ENCODE measurements around the gene KCTD17.
A peak's percentile ranks its signal among the peaks of the same experiment; 100 is the strongest.

The KCTD17 gene

DNA sequence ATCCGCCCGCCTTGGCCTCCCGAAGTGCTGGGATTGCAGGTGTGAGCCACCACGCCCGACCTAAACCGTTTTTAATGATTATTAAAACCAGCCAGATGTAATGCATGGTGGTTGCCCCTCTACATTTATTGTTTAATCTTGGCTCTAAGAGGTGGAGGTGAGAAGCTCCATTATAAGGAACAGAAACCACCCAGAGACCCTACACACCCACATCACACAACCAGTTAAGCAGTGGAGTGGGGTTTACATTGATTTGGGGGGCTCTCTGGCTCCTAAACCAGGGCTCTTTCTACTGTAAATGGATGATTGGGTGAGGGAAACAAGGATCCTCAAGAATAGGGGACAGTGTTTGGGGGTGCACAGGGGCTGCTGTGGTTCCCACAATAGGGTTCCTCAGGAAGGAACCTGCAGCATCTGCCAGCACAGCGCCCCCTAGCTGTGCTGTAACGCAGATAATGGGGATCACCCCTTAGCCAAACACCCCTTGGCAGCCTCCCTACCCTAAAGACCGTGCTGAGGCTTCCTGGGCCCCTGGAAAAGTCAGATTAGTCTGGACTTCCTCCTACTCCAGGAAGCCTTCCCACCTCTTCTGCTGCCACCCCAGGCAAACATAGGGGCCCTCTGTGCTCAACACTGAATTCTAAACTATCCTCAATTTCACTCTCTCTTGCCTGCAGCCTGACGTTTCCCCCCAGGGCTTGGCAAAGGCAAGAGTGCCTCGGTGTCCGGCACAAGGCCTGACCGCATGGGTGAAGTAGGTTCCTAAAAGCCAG lies 29.6 kb upstream of the KCTD17 start:
- Histone ChIP-seq H3K4me3 (ENCODE audit: low read depth in 1 of 2, low read length in 2 of 2) (no peak overlapping the region), H3K9me3 (ENCODE audit: control insufficient read depth in 1 of 2, low read length in 2 of 2) (no peaks in the 10 kb centered on the region), H3K27ac (ENCODE audit: low read length) (peak overlapping the region; percentile 8), H3K4me1 (ENCODE audit: control insufficient read depth in 1 of 2, insufficient read depth in 2 of 2, low read length in 2 of 2) (peaks cover 13 to 36% of the 10 kb centered on the region in 2 donors), H3K36me3 (ENCODE audit: control insufficient read depth in 1 of 2, insufficient read depth in 2 of 2, low read length in 2 of 2) (peaks cover 11 to 28% of the 10 kb centered on the region in 2 donors), H3K27me3 (ENCODE audit: low read depth, low read length) (no peaks in the 10 kb centered on the region)

DNA sequence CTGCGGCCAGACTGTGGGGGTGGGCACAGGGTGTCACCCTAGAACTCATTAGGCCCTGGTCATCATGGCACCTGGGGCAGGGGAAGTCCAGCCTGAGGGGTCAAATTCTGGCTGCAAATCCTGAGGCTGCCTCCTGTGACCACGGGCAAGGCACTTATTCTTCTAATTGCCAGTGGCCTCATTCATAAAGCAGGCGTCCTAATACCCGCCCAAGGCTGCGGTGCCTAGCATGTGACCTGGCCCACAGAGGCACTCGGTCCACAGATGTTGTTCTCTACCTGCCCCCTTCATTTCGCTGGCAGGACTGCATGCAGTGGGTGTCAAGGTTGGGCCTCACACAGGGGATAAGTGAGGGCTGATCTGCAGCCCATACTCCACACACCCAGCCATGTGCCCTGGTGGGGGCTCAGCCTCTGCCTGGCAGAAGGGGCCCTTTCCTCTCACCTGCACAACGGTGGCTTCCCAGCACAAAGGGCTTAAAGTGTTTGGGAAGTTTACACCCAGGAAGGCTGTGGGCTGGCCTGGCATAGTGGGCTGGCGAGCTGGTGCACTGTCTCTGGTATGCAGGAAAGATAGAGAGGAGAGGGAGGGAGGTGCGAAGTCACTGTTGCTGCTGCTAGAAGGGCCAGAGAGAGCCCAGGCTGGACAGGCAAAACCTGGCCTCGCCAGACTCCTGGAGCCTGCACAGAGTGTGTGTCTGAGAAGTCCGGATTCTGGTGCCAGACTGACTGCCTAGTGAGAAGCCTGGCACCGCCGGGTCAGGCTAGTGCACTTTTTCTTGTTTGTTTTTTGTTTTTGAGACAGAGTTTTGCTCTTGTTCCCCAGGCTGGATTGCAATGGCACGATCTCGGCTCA lies 28.8 kb upstream of the KCTD17 start:
- H3K4me3 ChIP-seq (ENCODE audit: low read depth in 1 of 2, low read length in 2 of 2) = no peak overlapping the region
- no peaks in the 10 kb centered on the region for H3K27me3 ChIP-seq (ENCODE audit: low read depth, low read length)
- peaks cover 16 to 36% of the 10 kb centered on the region in 2 donors for H3K36me3 ChIP-seq (ENCODE audit: control insufficient read depth in 1 of 2, insufficient read depth in 2 of 2, low read length in 2 of 2)
- H3K4me1 ChIP-seq (ENCODE audit: control insufficient read depth in 1 of 2, insufficient read depth in 2 of 2, low read length in 2 of 2) = peaks cover 8 to 28% of the 10 kb centered on the region in 2 donors
- no peaks in the 10 kb centered on the region for H3K9me3 ChIP-seq (ENCODE audit: control insufficient read depth in 1 of 2, low read length in 2 of 2)
- H3K27ac ChIP-seq (ENCODE audit: low read length) = peak overlapping the region; percentile 8

DNA sequence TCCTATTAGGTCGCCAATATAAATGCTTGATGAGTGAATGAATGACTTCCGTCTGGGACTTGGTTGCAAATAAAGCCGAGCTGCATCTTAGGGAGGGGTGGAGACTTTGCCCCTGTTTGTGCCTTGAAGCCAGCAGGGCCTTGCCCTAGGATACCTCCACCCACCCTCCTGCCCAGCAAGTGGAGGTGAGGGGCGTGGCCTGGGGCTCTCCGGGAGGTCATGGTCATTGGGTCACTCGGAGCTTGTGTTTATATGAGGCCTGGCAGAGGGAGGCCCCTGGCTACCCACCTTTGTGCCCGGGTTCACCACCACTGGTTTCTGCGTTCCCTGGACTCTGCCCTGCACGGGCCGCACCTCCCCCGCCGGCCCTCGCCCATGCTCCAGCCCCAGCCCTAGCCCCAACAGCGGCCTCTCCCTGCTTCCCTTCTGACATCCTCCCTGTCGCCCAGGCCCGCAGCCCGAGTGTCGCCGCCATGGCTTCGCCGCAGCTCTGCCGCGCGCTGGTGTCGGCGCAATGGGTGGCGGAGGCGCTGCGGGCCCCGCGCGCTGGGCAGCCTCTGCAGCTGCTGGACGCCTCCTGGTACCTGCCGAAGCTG lies 27.7 kb upstream of the KCTD17 start:
- Histone ChIP-seq H3K9me3 (ENCODE audit: control insufficient read depth in 1 of 2, low read length in 2 of 2) (no peaks in the 10 kb centered on the region), H3K36me3 (ENCODE audit: control insufficient read depth in 1 of 2, insufficient read depth in 2 of 2, low read length in 2 of 2) (peaks cover 18 to 42% of the 10 kb centered on the region in 2 donors), H3K4me3 (ENCODE audit: low read depth in 1 of 2, low read length in 2 of 2) (no peak overlapping the region), H3K27me3 (ENCODE audit: low read depth, low read length) (no peaks in the 10 kb centered on the region), H3K27ac (ENCODE audit: low read length) (peak overlapping the region; percentile 29), H3K4me1 (ENCODE audit: control insufficient read depth in 1 of 2, insufficient read depth in 2 of 2, low read length in 2 of 2) (peaks cover 6 to 18% of the 10 kb centered on the region in 2 donors)

DNA sequence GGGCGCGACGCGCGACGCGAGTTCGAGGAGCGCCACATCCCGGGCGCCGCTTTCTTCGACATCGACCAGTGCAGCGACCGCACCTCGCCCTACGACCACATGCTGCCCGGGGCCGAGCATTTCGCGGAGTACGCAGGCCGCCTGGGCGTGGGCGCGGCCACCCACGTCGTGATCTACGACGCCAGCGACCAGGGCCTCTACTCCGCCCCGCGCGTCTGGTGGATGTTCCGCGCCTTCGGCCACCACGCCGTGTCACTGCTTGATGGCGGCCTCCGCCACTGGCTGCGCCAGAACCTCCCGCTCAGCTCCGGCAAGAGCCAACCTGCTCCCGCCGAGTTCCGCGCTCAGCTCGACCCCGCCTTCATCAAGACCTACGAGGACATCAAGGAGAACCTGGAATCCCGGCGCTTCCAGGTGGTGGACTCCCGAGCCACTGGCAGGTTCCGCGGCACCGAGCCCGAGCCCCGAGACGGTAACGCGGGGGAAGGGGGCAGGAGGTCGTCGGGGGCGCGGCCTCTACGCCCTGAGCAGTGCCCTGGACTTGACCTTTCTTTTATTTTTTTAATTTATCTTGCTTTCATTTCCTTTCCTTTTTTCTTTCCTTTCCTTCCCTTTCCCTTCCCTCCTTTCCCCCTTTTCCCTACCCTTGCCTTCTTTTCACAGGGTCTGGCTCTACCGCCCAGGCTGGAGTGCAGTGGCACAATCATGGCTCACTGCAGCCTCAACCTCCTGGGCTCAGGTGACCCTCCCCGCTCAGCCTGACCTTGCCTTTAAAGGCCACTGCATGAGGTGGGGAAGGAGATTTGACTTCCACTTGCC lies 27.0 kb upstream of the KCTD17 start:
- Histone ChIP-seq H3K27me3 (ENCODE audit: low read depth, low read length) (no peaks in the 10 kb centered on the region), H3K27ac (ENCODE audit: low read length) (peak overlapping the region; percentile 57), H3K9me3 (ENCODE audit: control insufficient read depth in 1 of 2, low read length in 2 of 2) (no peaks in the 10 kb centered on the region), H3K4me3 (ENCODE audit: low read depth in 1 of 2, low read length in 2 of 2) (no peak overlapping the region), H3K4me1 (ENCODE audit: control insufficient read depth in 1 of 2, insufficient read depth in 2 of 2, low read length in 2 of 2) (peaks cover 6 to 18% of the 10 kb centered on the region in 2 donors), H3K36me3 (ENCODE audit: control insufficient read depth in 1 of 2, insufficient read depth in 2 of 2, low read length in 2 of 2) (peaks cover 22 to 49% of the 10 kb centered on the region in 2 donors)

DNA sequence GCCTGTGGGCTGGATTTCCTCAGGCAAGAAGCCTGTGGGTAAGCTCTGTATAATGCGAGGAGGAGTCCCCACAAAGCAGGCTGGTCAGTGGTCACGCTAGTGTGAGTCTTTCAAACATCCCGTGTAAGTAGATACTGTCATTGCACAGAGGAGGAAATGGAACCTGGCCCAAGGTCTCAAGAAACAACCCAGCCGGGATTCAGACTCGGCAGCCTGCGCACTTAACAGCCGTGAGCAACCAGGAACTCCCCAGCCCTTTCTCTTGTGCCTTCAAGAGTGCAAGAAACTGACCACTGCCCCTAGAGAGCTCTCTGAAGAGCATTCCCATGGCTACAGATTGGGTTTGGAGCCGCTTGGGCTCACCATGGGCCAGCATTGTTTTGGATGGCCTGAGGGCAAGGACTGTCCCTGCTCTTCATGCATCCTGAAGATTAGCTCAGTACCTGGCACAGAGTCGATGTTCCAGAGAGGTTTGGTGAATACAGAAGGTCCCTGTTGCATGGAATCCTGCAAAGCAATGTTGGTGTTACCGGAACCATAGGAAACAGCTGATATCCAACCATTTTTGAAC lies 26.0 kb upstream of the KCTD17 start:
- peak overlapping the region; percentile 57 for H3K27ac ChIP-seq (ENCODE audit: low read length)
- H3K4me3 ChIP-seq (ENCODE audit: low read depth in 1 of 2, low read length in 2 of 2) = peak overlapping the region in 1 of 2 donors; percentile 8
- peaks cover 6 to 12% of the 10 kb centered on the region in 2 donors for H3K4me1 ChIP-seq (ENCODE audit: control insufficient read depth in 1 of 2, insufficient read depth in 2 of 2, low read length in 2 of 2)

DNA sequence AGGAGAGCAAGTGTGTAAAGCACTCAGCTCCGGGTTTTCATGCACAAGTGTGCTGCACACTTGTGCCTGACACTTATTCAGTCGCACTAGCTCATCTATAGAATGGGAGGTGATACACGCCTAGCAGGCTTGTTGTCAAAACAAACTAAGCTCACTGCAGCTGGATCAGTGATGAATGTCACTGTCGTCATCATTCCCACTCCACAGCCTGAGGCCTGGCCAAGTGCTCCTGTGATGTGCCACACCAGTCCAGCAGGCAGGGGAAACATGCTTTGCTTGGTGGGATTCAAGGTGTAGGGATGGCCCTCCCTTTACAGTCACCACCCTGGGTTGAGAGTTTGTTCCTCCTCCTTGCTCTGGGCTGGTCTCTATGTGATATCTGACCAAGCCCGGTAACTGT lies 25.2 kb upstream of the KCTD17 start:
- Histone ChIP-seq H3K4me3 (ENCODE audit: low read depth in 1 of 2, low read length in 2 of 2) (no peak overlapping the region), H3K36me3 (ENCODE audit: control insufficient read depth in 1 of 2, insufficient read depth in 2 of 2, low read length in 2 of 2) (peaks cover 27 to 62% of the 10 kb centered on the region in 2 donors)

More for the DNA sequence above, 26.0 kb upstream of the KCTD17 start:
- Histone ChIP-seq H3K36me3 (ENCODE audit: control insufficient read depth in 1 of 2, insufficient read depth in 2 of 2, low read length in 2 of 2) (peaks cover 27 to 59% of the 10 kb centered on the region in 2 donors), H3K27me3 (ENCODE audit: low read depth, low read length) (no peaks in the 10 kb centered on the region), H3K9me3 (ENCODE audit: control insufficient read depth in 1 of 2, low read length in 2 of 2) (no peaks in the 10 kb centered on the region)

DNA sequence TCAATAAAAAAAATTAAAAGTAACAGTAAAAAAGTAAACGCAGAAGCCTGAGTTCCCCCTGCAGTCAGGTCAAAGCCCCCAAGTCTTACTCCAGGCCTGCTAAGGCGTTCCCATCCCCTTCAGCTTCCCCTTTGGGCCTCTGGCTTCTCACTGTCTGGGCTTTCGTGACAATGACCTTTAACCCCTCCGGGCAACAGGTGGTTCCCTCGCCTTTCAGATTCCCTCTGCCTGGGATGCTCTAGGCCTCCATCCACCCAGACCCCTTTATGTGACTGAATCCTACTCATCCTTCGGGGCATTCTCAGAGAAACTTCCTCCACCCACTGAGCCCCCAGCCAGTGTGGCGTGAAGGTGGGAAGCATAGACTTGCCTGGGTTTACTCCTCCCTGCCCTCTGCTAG lies 24.0 kb upstream of the KCTD17 start:
- Histone ChIP-seq H3K4me1 (ENCODE audit: control insufficient read depth in 1 of 2, insufficient read depth in 2 of 2, low read length in 2 of 2) (peaks cover 0 to 2% of the 10 kb centered on the region in 2 donors), H3K27ac (ENCODE audit: low read length) (no peak overlapping the region), H3K36me3 (ENCODE audit: control insufficient read depth in 1 of 2, insufficient read depth in 2 of 2, low read length in 2 of 2) (peaks cover 27 to 62% of the 10 kb centered on the region in 2 donors), H3K27me3 (ENCODE audit: low read depth, low read length) (no peaks in the 10 kb centered on the region), H3K9me3 (ENCODE audit: control insufficient read depth in 1 of 2, low read length in 2 of 2) (no peaks in the 10 kb centered on the region), H3K4me3 (ENCODE audit: low read depth in 1 of 2, low read length in 2 of 2) (no peak overlapping the region)

More for the DNA sequence above, 25.2 kb upstream of the KCTD17 start:
- Histone ChIP-seq H3K9me3 (ENCODE audit: control insufficient read depth in 1 of 2, low read length in 2 of 2) (no peaks in the 10 kb centered on the region), H3K27ac (ENCODE audit: low read length) (no peak overlapping the region), H3K4me1 (ENCODE audit: control insufficient read depth in 1 of 2, insufficient read depth in 2 of 2, low read length in 2 of 2) (peaks cover 6 to 10% of the 10 kb centered on the region in 2 donors), H3K27me3 (ENCODE audit: low read depth, low read length) (no peaks in the 10 kb centered on the region)

DNA sequence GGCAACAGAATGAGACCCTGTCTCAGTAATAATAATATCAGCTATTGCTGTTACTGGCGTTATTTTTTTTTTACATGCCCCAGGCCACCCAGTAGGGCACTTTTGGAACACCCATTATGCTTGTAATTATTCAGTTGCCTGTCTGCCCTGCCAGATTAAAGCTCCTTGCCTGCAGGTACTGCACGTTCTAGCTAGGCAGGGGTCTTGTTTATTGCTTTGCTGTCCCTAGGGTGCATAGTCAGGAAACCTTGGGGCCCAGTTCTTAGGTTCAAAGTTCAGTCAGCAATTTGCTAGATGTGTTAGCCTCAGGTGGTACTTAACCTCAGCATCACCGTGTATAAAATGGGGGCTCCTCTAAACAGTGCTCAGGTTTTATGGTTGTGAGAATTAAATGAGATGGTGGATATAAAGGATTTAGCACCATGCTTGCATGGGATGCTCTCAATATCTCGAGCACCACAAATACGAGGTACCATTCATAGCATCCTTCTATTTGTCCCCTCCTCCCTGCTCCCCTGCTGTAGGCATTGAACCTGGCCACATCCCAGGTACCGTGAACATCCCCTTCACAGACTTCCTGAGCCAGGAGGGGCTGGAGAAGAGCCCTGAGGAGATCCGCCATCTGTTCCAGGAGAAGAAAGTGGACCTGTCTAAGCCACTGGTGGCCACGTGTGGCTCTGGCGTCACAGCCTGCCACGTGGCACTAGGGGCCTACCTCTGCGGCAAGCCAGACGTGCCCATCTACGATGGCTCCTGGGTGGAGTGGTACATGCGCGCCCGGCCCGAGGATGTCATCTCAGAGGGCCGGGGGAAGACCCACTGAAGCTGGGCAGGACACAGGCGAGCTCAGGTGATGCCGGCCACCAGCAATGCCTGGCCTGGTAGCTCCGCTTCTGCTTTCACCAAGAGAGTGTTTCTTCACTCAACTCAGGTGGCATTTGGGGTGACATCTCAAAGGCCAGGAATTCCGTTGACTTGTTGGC lies 22.6 kb upstream of the KCTD17 start:
- Histone ChIP-seq H3K9me3 (ENCODE audit: control insufficient read depth in 1 of 2, low read length in 2 of 2) (no peaks in the 10 kb centered on the region), H3K27ac (ENCODE audit: low read length) (no peak overlapping the region), H3K4me3 (ENCODE audit: low read depth in 1 of 2, low read length in 2 of 2) (no peak overlapping the region), H3K36me3 (ENCODE audit: control insufficient read depth in 1 of 2, insufficient read depth in 2 of 2, low read length in 2 of 2) (peaks cover 27 to 59% of the 10 kb centered on the region in 2 donors), H3K27me3 (ENCODE audit: low read depth, low read length) (no peaks in the 10 kb centered on the region), H3K4me1 (ENCODE audit: control insufficient read depth in 1 of 2, insufficient read depth in 2 of 2, low read length in 2 of 2) (no peaks in the 10 kb centered on the region)

DNA sequence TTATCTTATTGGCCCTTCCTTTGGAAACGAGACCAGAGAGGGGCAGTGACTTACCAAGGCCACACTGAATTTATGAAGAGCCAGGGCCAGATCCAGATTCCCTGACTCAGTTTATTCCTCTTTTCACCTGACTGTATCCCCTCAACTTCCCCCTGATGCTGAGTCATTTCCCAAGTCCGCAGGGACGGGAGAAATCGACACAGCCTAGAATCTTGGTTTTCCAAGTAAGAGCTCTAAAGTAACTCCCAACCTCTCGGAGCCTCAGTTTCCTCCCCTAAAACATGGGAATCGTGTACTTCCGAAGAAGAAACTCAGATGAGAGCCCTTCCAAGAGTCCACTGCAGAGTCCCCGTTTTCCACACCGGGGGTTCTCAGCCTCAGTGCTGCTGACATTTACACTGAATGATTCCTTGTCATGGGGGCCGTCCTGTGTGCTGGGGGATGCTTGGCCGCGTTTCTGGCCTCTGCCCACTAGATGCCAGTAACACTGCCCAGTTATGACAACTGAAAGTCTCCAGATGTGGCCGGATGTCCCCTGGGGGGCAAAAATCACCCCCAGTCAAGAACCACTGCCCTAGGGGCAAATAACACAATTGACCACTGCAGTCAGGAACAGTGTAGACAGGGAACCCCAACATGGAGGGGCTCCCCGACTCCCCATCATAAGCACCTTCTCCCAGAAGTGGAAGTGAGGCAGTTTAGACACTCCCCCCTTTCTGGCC lies 20.8 kb upstream of the KCTD17 start:
- Histone ChIP-seq H3K4me3 (ENCODE audit: low read depth in 1 of 2, low read length in 2 of 2) (no peak overlapping the region), H3K27ac (ENCODE audit: low read length) (no peak overlapping the region), H3K27me3 (ENCODE audit: low read depth, low read length) (no peaks in the 10 kb centered on the region), H3K36me3 (ENCODE audit: control insufficient read depth in 1 of 2, insufficient read depth in 2 of 2, low read length in 2 of 2) (peaks cover 25 to 46% of the 10 kb centered on the region in 2 donors), H3K9me3 (ENCODE audit: control insufficient read depth in 1 of 2, low read length in 2 of 2) (no peaks in the 10 kb centered on the region), H3K4me1 (ENCODE audit: control insufficient read depth in 1 of 2, insufficient read depth in 2 of 2, low read length in 2 of 2) (no peaks in the 10 kb centered on the region)
